Heart left ventricle (tissue), 16 donors: ENCODE measurements around the gene CPXM2. TPM values are rescaled to one million over a fixed set of nuclear protein-coding genes. Genes with fewer than 3 reads are reported as not detected.

Experiments used
- ATAC-seq, 4 donors: fragments of 200-7000 bp; cut with Tn5 transposase; one replicate each; pipeline ENCODE4 v1.9.1; 2020 to 2022; ENCODE audit warnings: moderate library complexity in 4 of 4, mild to moderate bottlenecking in 3 of 4, moderate number of reproducible peaks in 1 of 4
- DNase-seq, 5 donors: peaks; one replicate each; pipeline ENCODE4 v3.0.0-alpha.2; 2020
- H3K27ac ChIP-seq, 12 donors: fragments of 200-600 bp; sonication (generic) in 4 of 12; one replicate each; pipeline versions ENCODE4 v1.5.0 to v1.8.0; 2016 to 2022; ENCODE audit warnings: mild to moderate bottlenecking in 2 of 12
- H3K27me3 ChIP-seq, 9 donors: fragments of 200-600 bp; sonication (generic) in 2 of 9; one replicate each; pipeline versions ENCODE4 v1.5.1 to v1.8.0; 2016 to 2022; ENCODE audit warnings: mild to moderate bottlenecking in 3 of 9
- H3K36me3 ChIP-seq, 9 donors: fragments of 200-600 bp; sonication (generic) in 2 of 9; one replicate each; pipeline versions ENCODE4 v1.5.0 to v1.8.0; 2018 to 2022; ENCODE audit warnings: mild to moderate bottlenecking in 2 of 9
- H3K4me1 ChIP-seq, 12 donors: fragments of 200-600 bp; sonication (generic) in 4 of 12; one replicate each; pipeline versions ENCODE4 v1.5.0 to v1.8.0; 2016 to 2022; ENCODE audit warnings: mild to moderate bottlenecking in 3 of 12
- H3K4me3 ChIP-seq, 12 donors: fragments of 200-600 bp; sonication (generic) in 4 of 12; one replicate each; pipeline versions ENCODE4 v1.5.0 to v1.8.0; 2017 to 2022; ENCODE audit warnings: mild to moderate bottlenecking in 9 of 12, moderate library complexity in 4 of 12
- H3K9me3 ChIP-seq, 12 donors: fragments of 200-600 bp; sonication (generic) in 4 of 12; one replicate each; pipeline versions ENCODE4 v1.5.0 to v1.8.0; 2016 to 2022; ENCODE audit warnings: mild to moderate bottlenecking in 1 of 12
- CTCF ChIP-seq, 12 donors: fragments of 200-600 bp; sonication (generic) in 4 of 12; IDR thresholded peaks; one replicate each; pipeline versions ENCODE4 v1.5.0 to v1.8.0; 2018 to 2022; ENCODE audit warnings: antibody characterized with exemption in 12 of 12, mild to moderate bottlenecking in 5 of 12
- POLR2A ChIP-seq, 2 donors: fragments of 450-650 bp; IDR thresholded peaks; one replicate each; pipeline ENCODE4 v1.6.1; 2017; ENCODE audit warnings: antibody characterized with exemption in 2 of 2, mild to moderate bottlenecking in 2 of 2, moderate library complexity in 2 of 2
- WGBS, 4 donors: extraction: QIAGEN DNeasy Blood & Tissue Kit in 2 of 4; methylation state at CpG; one replicate each; pipeline versions ENCODE4 v1.1.5 to v1.1.7; 2013 to 2018; 5-methylcytosine and 5-hydroxymethylcytosine counted together
- intact Hi-C, 10 donors: fragments of 100-400 bp; cut with DNase I; formaldehyde crosslinking; loops; one replicate each; pipeline versions ENCODE4 v1.11.1 to v1.14.2; 2022
- polyA plus RNA-seq, 2 donors: library from polyadenylated mRNA; stranded (reverse); fragments of 200-250 nt; gene quantifications; one replicate each; pipeline ENCODE4 v1.2.3, GENCODE V29; 2013
- total RNA-seq, 9 donors: library from RNA; depleted of rRNA in 2 of 9; stranded (reverse); fragments of >200 nt in 2 of 9; fragmentation: NEBNext Ultra II Directional in 3 of 9; extraction: Animal tissue kit (Norgen Biotek cat#: 25700) in 3 of 9; gene quantifications; one replicate each; pipeline versions ENCODE4 v1.1.0 to v1.2.4, GENCODE V29; 2016 to 2023
- donor health status: ischemic (EF 13 %, LVEDD 7.1; RV severe dilation, severe dysfunction).
- donor health status: healthy with polysubstance abuse.
- donor health status: DM: no; HTN: yes; CAD: no.
- donor health status: DM: no; HTN: no; CAD: no.
- donor health status: ischemic (EF 25% LVEDD 6.9; RV normal size, moderate dysfunction).
- donor health status: ischemic (EF 25% LVEDD 5.7; RV mildly dilated, moderate dysfunction).
- donor health status: healthy.
- donor health status: DM: yes; HTN: yes; CAD: no.
- donor health status: ischemic (EF 35%, LVEDD 5.7; RV mildly dilated, moderate dysfunction).
- donor health status: nonischemic (EF 11% LVEDD 7.7; RV severe dilation, severe dysfunction).
- donor health status: DM: yes; HTN: yes; CAD: no.
- donor health status: PGD.
- donor health status: ischemic (EF 29% LVEDD 5.4; RV normal size, mild dysfunction).
- donor health status: nonischemic (EF 23%, LVEDD 6.1; RV moderate dilation, normal function).

The CPXM2 gene
- total and polyA plus RNA-seq, 11 donors, result 1.1 to 23.2 (median 4.2) TPM

GRCh38 chr10:123757853-123758252 is 133.8 kb downstream of the CPXM2 start:
- WGBS, 4 donors, result 62 to 73% (median 69%) methylated on average over 6 of the region's 6 CpGs

GRCh38 chr10:123755061-123755460 is 136.5 kb downstream of the CPXM2 start:
- WGBS, 4 donors, result 66 to 78% (median 70%) methylated on average over 2 of the region's 2 CpGs
- no peak for TF ChIP-seq CTCF (IDR thresholded peaks at IDR 0.05)
- no peak for TF ChIP-seq POLR2A (IDR thresholded peaks at IDR 0.05)
- DNase-seq (no peak), ATAC-seq (no peak)
- Histone ChIP-seq H3K27me3 (peaks cover 0 to 4% (median 0%) of the 10 kb centered on the region in 9 donors), H3K36me3 (peaks cover 0 to 3% (median 0%) of the 10 kb centered on the region in 9 donors), H3K4me1 (no peaks in the 10 kb centered on the region), H3K9me3 (peaks cover 0 to 4% (median 0%) of the 10 kb centered on the region in 12 donors), H3K27ac (no peak overlapping the region), H3K4me3 (no peak overlapping the region)
- intact Hi-C loops, result no loop called here

More at GRCh38 chr10:123757853-123758252, 133.8 kb downstream of the CPXM2 start:
- no peak for TF ChIP-seq POLR2A (IDR thresholded peaks at IDR 0.05)
- no peak for TF ChIP-seq CTCF (IDR thresholded peaks at IDR 0.05)
- Histone ChIP-seq H3K9me3 (no peaks in the 10 kb centered on the region), H3K4me1 (no peaks in the 10 kb centered on the region), H3K27ac (no peak overlapping the region), H3K36me3 (peaks cover 0 to 3% (median 0%) of the 10 kb centered on the region in 9 donors), H3K4me3 (no peak overlapping the region), H3K27me3 (peaks cover 0 to 11% (median 0%) of the 10 kb centered on the region in 9 donors)
- ATAC-seq (no peak), DNase-seq (no peak)
- intact Hi-C loops, result no loop called here

GRCh38 chr10:123754123-123754522 is 137.5 kb downstream of the CPXM2 start:
- TF ChIP-seq POLR2A (IDR thresholded peaks at IDR 0.05) (no peak), CTCF (IDR thresholded peaks at IDR 0.05) (no peak)
- Histone ChIP-seq H3K36me3 (peaks cover 0 to 3% (median 0%) of the 10 kb centered on the region in 9 donors), H3K27me3 (peaks cover 0 to 4% (median 0%) of the 10 kb centered on the region in 9 donors), H3K4me1 (no peaks in the 10 kb centered on the region), H3K9me3 (peaks cover 0 to 4% (median 0%) of the 10 kb centered on the region in 12 donors), H3K4me3 (no peak overlapping the region), H3K27ac (no peak overlapping the region)
- no peak for DNase-seq
- 68 to 83% (median 77%) methylated on average over 4 of the region's 4 CpGs for WGBS, 4 donors
- ATAC-seq, result no peak
- intact Hi-C loops, result no loop called here

- Histone ChIP-seq H3K4me3 (no peak overlapping the region), H3K36me3 (peaks cover 0 to 3% (median 0%) of the 10 kb centered on the region in 9 donors), H3K27ac (no peak overlapping the region), H3K27me3 (peaks cover 0 to 4% (median 0%) of the 10 kb centered on the region in 9 donors), H3K9me3 (peaks cover 0 to 4% (median 0%) of the 10 kb centered on the region in 12 donors), H3K4me1 (no peaks in the 10 kb centered on the region)
- ATAC-seq, result no peak
- intact Hi-C loops, result no loop called here
- no peak for DNase-seq
- WGBS, 4 donors, result 74 to 81% (median 77%) methylated on average over 10 of the region's 10 CpGs
- TF ChIP-seq POLR2A (IDR thresholded peaks at IDR 0.05) (no peak), CTCF (IDR thresholded peaks at IDR 0.05) (no peak)
These were observed 140.1 kb downstream of the CPXM2 start for GRCh38 chr10:123751342-123752134.
